Neuronal stem cell (in vitro differentiated cells): ENCODE measurements around the gene IGF1R.

Experiments
- DNase-seq: peaks from one replicate; pipeline ENCODE4 v3.0.0-alpha.2; 2013; ENCODE audit warnings: low spot score
- H2AFZ ChIP-seq: one replicate; pipeline ENCODE4 v1.6.1; 2013; ENCODE audit warnings: mild to moderate bottlenecking, low read length, inconsistent platforms
- H2AK5ac ChIP-seq: 2 replicates; pipeline ENCODE4 v1.6.1; 2013; ENCODE audit warnings: low read depth, mild to moderate bottlenecking, inconsistent platforms, low read length, moderate library complexity, mixed read lengths
- H2BK120ac ChIP-seq: 2 replicates; pipeline ENCODE4 v1.6.1; 2013; ENCODE audit warnings: low read depth, mild to moderate bottlenecking, inconsistent platforms, low read length, moderate library complexity, mixed read lengths
- H2BK12ac ChIP-seq: one replicate; pipeline ENCODE4 v1.6.1; 2013; ENCODE audit warnings: low read length, inconsistent platforms
- H2BK15ac ChIP-seq: 2 replicates; pipeline ENCODE4 v1.6.1; 2013; ENCODE audit warnings: mild to moderate bottlenecking, low read length, inconsistent platforms, mixed read lengths
- H2BK5ac ChIP-seq: one replicate; pipeline ENCODE4 v1.6.1; 2013; ENCODE audit warnings: inconsistent platforms, mild to moderate bottlenecking, low read length, moderate library complexity
- H3K14ac ChIP-seq: one replicate; pipeline ENCODE4 v1.6.1; 2013; ENCODE audit warnings: low read length, inconsistent platforms
- H3K18ac ChIP-seq: 2 replicates; pipeline ENCODE4 v1.6.1; 2013; ENCODE audit warnings: low read length, inconsistent platforms
- H3K23ac ChIP-seq: 2 replicates; pipeline ENCODE4 v1.6.1; 2013; ENCODE audit warnings: low read depth, mild to moderate bottlenecking, mixed read lengths, low read length, inconsistent platforms; ENCODE audit not compliant: poor library complexity
- H3K27ac ChIP-seq: replicated peaks from 3 replicates; pipeline ENCODE4 v1.5.1; 2013; ENCODE audit warnings: low read length, inconsistent platforms
- H3K27me3 ChIP-seq, 3 experiments: 2 replicates each; pipeline ENCODE4 v1.6.1; 2013; ENCODE audit warnings: low read length in 3 of 3, mild to moderate bottlenecking in 2 of 3, inconsistent platforms in 1 of 3, low read depth in 1 of 3, mixed read lengths in 1 of 3, moderate library complexity in 1 of 3; ENCODE audit not compliant: control insufficient read depth in 3 of 3, insufficient read depth in 3 of 3
- H3K36me3 ChIP-seq, 2 donors: replicated peaks in 1 of 2; 2 replicates each; pipeline ENCODE4 v1.6.1; 2013; ENCODE audit warnings: low read length in 2 of 2; ENCODE audit not compliant: control insufficient read depth in 2 of 2, insufficient read depth in 2 of 2
- H3K4ac ChIP-seq: 2 replicates; pipeline ENCODE4 v1.6.1; 2013; ENCODE audit warnings: inconsistent platforms, mild to moderate bottlenecking, low read length, moderate library complexity
- H3K4me1 ChIP-seq, 2 donors: 1 replicate in 1 of 2; 2 replicates in 1 of 2; pipeline ENCODE4 v1.6.1; 2013; ENCODE audit warnings: low read length in 2 of 2, low read depth in 1 of 2; ENCODE audit not compliant: control insufficient read depth in 2 of 2, insufficient read depth in 1 of 2
- H3K4me2 ChIP-seq: one replicate; pipeline ENCODE4 v1.6.1; 2013; ENCODE audit warnings: mild to moderate bottlenecking, low read length, inconsistent platforms; ENCODE audit not compliant: insufficient read depth, poor library complexity, severe bottlenecking
- H3K4me3 ChIP-seq, 2 donors: 2 replicates each; pipeline ENCODE4 v1.5.1; 2013; ENCODE audit warnings: low read length in 2 of 2, mild to moderate bottlenecking in 2 of 2, inconsistent platforms in 1 of 2, moderate library complexity in 1 of 2
- H3K79me1 ChIP-seq: one replicate; pipeline ENCODE4 v1.6.1; 2013; ENCODE audit warnings: low read depth, mild to moderate bottlenecking, inconsistent platforms, low read length, moderate library complexity
- H3K9ac ChIP-seq: one replicate; pipeline ENCODE4 v1.6.1; 2013; ENCODE audit warnings: mild to moderate bottlenecking, low read depth, low read length, inconsistent platforms; ENCODE audit not compliant: poor library complexity
- H3K9me3 ChIP-seq, 2 donors: replicated peaks in 1 of 2; 2 replicates each; pipeline versions ENCODE3 to v1.6.1; 2013; ENCODE audit warnings: low read length in 2 of 2, mild to moderate bottlenecking in 2 of 2, inconsistent platforms in 1 of 2, low read depth in 1 of 2, mixed read lengths in 1 of 2, moderate library complexity in 1 of 2; ENCODE audit not compliant: control insufficient read depth in 2 of 2, insufficient read depth in 1 of 2
- H4K8ac ChIP-seq: one replicate; pipeline ENCODE4 v1.6.1; 2013; ENCODE audit warnings: low read depth, mild to moderate bottlenecking, inconsistent platforms, low read length, moderate library complexity
- H4K91ac ChIP-seq: one replicate; pipeline ENCODE4 v1.6.1; 2013; ENCODE audit warnings: low read length, low read depth, mild to moderate bottlenecking, inconsistent platforms; ENCODE audit not compliant: poor library complexity
- WGBS, 2 donors: extraction: QIAGEN DNeasy Blood & Tissue Kit; methylation state at CpG; one replicate each; pipeline ENCODE4 v1.1.7; 2013; ENCODE audit warnings: missing lambda C conversion rate in 2 of 2, mixed read lengths in 1 of 2; ENCODE audit not compliant: insufficient read length in 2 of 2, insufficient replicate concordance in 1 of 2; ENCODE audit errors: extremely low coverage in 2 of 2; 5-methylcytosine and 5-hydroxymethylcytosine counted together

Gene IGF1R

GRCh38 chr15:98803228-98804056, 155.1 kb downstream of the IGF1R start:
- Histone ChIP-seq H3K18ac (no peak overlapping the region), H3K23ac (no peak overlapping the region), H2BK15ac (no peak overlapping the region), H3K9ac (no peak overlapping the region), H4K8ac (no peak overlapping the region), H2AK5ac (no peak overlapping the region), H3K9me3 (peaks cover 0 to 6% of the 10 kb centered on the region in 2 donors), H3K14ac (no peak overlapping the region), H3K79me1 (peaks cover under 1% of the 10 kb centered on the region), H3K36me3 (no peaks in the 10 kb centered on the region), H2BK5ac (no peak overlapping the region), H2BK120ac (no peak overlapping the region), H3K27me3 (no peaks in the 10 kb centered on the region), H4K91ac (no peak overlapping the region), H3K4ac (no peak overlapping the region), H3K4me3 (no peak overlapping the region), H3K27ac (no peak overlapping the region), H3K4me1 (peaks cover 23 to 38% of the 10 kb centered on the region in 2 donors), H3K4me2 (no peak overlapping the region), H2BK12ac (no peak overlapping the region), H2AFZ (no peak overlapping the region)
- DNase-seq: no peak
- no CpG with 5 or more reads among the region's 14 CpGs for WGBS, 2 donors

GRCh38 chr15:98804057-98804380, 155.7 kb downstream of the IGF1R start:
- H3K9me3 ChIP-seq: peaks cover 0 to 6% of the 10 kb centered on the region in 2 donors
- no peak overlapping the region for H2BK5ac ChIP-seq
- H4K91ac ChIP-seq: no peak overlapping the region
- no peak overlapping the region for H2BK120ac ChIP-seq
- no peaks in the 10 kb centered on the region for H3K79me1 ChIP-seq
- H3K4me1 ChIP-seq: peaks cover 20 to 35% of the 10 kb centered on the region in 2 donors
- H2AK5ac ChIP-seq: no peak overlapping the region
- no peak overlapping the region for H3K23ac ChIP-seq
- no peak for DNase-seq
- H3K4me3 ChIP-seq: no peak overlapping the region
- WGBS, 2 donors: no CpG with 5 or more reads among the region's 5 CpGs
- H3K36me3 ChIP-seq: no peaks in the 10 kb centered on the region
- H3K18ac ChIP-seq: no peak overlapping the region
- no peak overlapping the region for H3K27ac ChIP-seq
- no peak overlapping the region for H4K8ac ChIP-seq
- H3K27me3 ChIP-seq: no peaks in the 10 kb centered on the region
- no peak overlapping the region for H3K4ac ChIP-seq
- H3K9ac ChIP-seq: no peak overlapping the region
- H2BK15ac ChIP-seq: no peak overlapping the region
- no peak overlapping the region for H2AFZ ChIP-seq
- no peak overlapping the region for H3K4me2 ChIP-seq
- no peak overlapping the region for H3K14ac ChIP-seq
- no peak overlapping the region for H2BK12ac ChIP-seq

- no peak overlapping the region for H2BK120ac ChIP-seq
- no peak for DNase-seq
- no peak overlapping the region for H3K18ac ChIP-seq
These were observed 157.3 kb downstream of the IGF1R start for GRCh38 chr15:98805434-98806274.

GRCh38 chr15:98806275-98806895, 158.0 kb downstream of the IGF1R start:
- no peak overlapping the region for H3K18ac ChIP-seq
- H2BK12ac ChIP-seq: no peak overlapping the region
- peaks cover 2% of the 10 kb centered on the region for H3K79me1 ChIP-seq
- no peak overlapping the region for H3K4ac ChIP-seq
- no peak overlapping the region for H4K8ac ChIP-seq
- no peak overlapping the region for H3K23ac ChIP-seq
- peaks cover 0 to 2% of the 10 kb centered on the region in 2 donors for H3K36me3 ChIP-seq
- no peak overlapping the region for H4K91ac ChIP-seq
- no peak overlapping the region for H2BK120ac ChIP-seq
- no peak overlapping the region for H2AFZ ChIP-seq
- no peak overlapping the region for H2AK5ac ChIP-seq
- H2BK5ac ChIP-seq: no peak overlapping the region
- H3K4me2 ChIP-seq: no peak overlapping the region
- H3K9ac ChIP-seq: no peak overlapping the region
- whole genome bisulfite sequencing, 2 donors: no CpG with 5 or more reads among the region's 9 CpGs
- no peak overlapping the region for H3K27ac ChIP-seq
- H3K9me3 ChIP-seq: peaks cover 0 to 11% of the 10 kb centered on the region in 2 donors
- no peak overlapping the region for H3K14ac ChIP-seq
- H3K27me3 ChIP-seq: no peaks in the 10 kb centered on the region
- no peak overlapping the region for H3K4me3 ChIP-seq
- DNase-seq: no peak
- H2BK15ac ChIP-seq: no peak overlapping the region
- peaks cover 12 to 18% of the 10 kb centered on the region in 2 donors for H3K4me1 ChIP-seq

More at GRCh38 chr15:98805434-98806274, 157.3 kb downstream of the IGF1R start:
- peaks cover 2% of the 10 kb centered on the region for H3K79me1 ChIP-seq
- H4K91ac ChIP-seq: no peak overlapping the region
- no peak overlapping the region for H3K14ac ChIP-seq
- no CpG with 5 or more reads among the region's 12 CpGs for WGBS, 2 donors
- H3K23ac ChIP-seq: no peak overlapping the region
- no peak overlapping the region for H2AFZ ChIP-seq
- no peaks in the 10 kb centered on the region for H3K27me3 ChIP-seq
- H4K8ac ChIP-seq: no peak overlapping the region
- H3K4me3 ChIP-seq: no peak overlapping the region
- peaks cover 0 to 2% of the 10 kb centered on the region in 2 donors for H3K36me3 ChIP-seq
- no peak overlapping the region for H3K9ac ChIP-seq
- no peak overlapping the region for H3K4ac ChIP-seq
- peaks cover 20 to 23% of the 10 kb centered on the region in 2 donors for H3K4me1 ChIP-seq
- no peak overlapping the region for H2AK5ac ChIP-seq
- no peak overlapping the region for H2BK15ac ChIP-seq
- H2BK12ac ChIP-seq: no peak overlapping the region
- H3K4me2 ChIP-seq: no peak overlapping the region
- H2BK5ac ChIP-seq: no peak overlapping the region
- H3K9me3 ChIP-seq: peaks cover 0 to 11% of the 10 kb centered on the region in 2 donors
- no peak overlapping the region for H3K27ac ChIP-seq
